HG02943 (cell line): ENCODE results near the gene FAM131C.

ENCODE experiments used
- ATAC-seq: cut with Tn5 transposase; IDR thresholded peaks from one replicate; pipeline ENCODE4 v1.9.1; 2021; ENCODE audit warnings: mild to moderate bottlenecking, low read depth, moderate library complexity; ENCODE audit not compliant: unreplicated experiment

The FAM131C gene

GRCh38 chr1:16073490-16074119 lies at the start of gene FAM131C:
Gene FAM131C, minus strand, starts transcription at chr1:16073651. Its CDS starts 209 bp downstream, at chr1:16073442.
- no peak for ATAC-seq

GRCh38 chr1:16122916-16123315 lies 49.5 kb upstream of the FAM131C start:
- no peak for ATAC-seq

- no peak for ATAC-seq
These were observed 49.0 kb upstream of the FAM131C start for GRCh38 chr1:16122350-16122881.

- no peak for ATAC-seq
These were observed 47.5 kb upstream of the FAM131C start for GRCh38 chr1:16120940-16121410.

GRCh38 chr1:16120407-16120806 lies 47.0 kb upstream of the FAM131C start:
- ATAC-seq: no peak

- ATAC-seq: no peak
These were observed 46.5 kb upstream of the FAM131C start for GRCh38 chr1:16119926-16120325.

- no peak for ATAC-seq
These were observed 46.1 kb upstream of the FAM131C start for GRCh38 chr1:16119504-16119903.

- no peak for ATAC-seq
These were observed 45.3 kb upstream of the FAM131C start for GRCh38 chr1:16118706-16119105.

- ATAC-seq: no peak
These were observed 44.5 kb upstream of the FAM131C start for GRCh38 chr1:16117936-16118335.

- ATAC-seq: no peak
These were observed 43.9 kb upstream of the FAM131C start for GRCh38 chr1:16117369-16117768.

- ATAC-seq: no peak
These were observed 43.2 kb upstream of the FAM131C start for GRCh38 chr1:16116625-16117024.

- no peak for ATAC-seq
These were observed 42.6 kb upstream of the FAM131C start for GRCh38 chr1:16116002-16116401.

- ATAC-seq: no peak
These were observed 42.1 kb upstream of the FAM131C start for GRCh38 chr1:16115468-16115983.

GRCh38 chr1:16114527-16115467 lies 41.3 kb upstream of the FAM131C start:
- no peak for ATAC-seq

- ATAC-seq: no peak
These were observed 39.4 kb upstream of the FAM131C start for GRCh38 chr1:16112596-16113555.

GRCh38 chr1:16111771-16112595 lies 38.5 kb upstream of the FAM131C start:
- ATAC-seq: no peak

- no peak for ATAC-seq
These were observed 37.4 kb upstream of the FAM131C start for GRCh38 chr1:16110884-16111283.

- ATAC-seq: no peak
These were observed 37.0 kb upstream of the FAM131C start for GRCh38 chr1:16110456-16110855.

GRCh38 chr1:16109571-16109970 lies 36.1 kb upstream of the FAM131C start:
- ATAC-seq: no peak
